Measurements from ENCODE around the gene SLCO4A1.

- TF ChIP-seq POLR2AphosphoS5 (IDR thresholded peaks at IDR 0.05), result no peak
- TF ChIP-seq, protein P1, sequence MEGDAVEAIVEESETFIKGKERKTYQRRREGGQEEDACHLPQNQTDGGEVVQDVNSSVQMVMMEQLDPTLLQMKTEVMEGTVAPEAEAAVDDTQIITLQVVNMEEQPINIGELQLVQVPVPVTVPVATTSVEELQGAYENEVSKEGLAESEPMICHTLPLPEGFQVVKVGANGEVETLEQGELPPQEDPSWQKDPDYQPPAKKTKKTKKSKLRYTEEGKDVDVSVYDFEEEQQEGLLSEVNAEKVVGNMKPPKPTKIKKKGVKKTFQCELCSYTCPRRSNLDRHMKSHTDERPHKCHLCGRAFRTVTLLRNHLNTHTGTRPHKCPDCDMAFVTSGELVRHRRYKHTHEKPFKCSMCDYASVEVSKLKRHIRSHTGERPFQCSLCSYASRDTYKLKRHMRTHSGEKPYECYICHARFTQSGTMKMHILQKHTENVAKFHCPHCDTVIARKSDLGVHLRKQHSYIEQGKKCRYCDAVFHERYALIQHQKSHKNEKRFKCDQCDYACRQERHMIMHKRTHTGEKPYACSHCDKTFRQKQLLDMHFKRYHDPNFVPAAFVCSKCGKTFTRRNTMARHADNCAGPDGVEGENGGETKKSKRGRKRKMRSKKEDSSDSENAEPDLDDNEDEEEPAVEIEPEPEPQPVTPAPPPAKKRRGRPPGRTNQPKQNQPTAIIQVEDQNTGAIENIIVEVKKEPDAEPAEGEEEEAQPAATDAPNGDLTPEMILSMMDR (IDR thresholded peaks at IDR 0.05), result no peak
These were observed 41.1 kb upstream of the SLCO4A1 start for GRCh38 chr20:62601172-62601571.
